Measurements from ENCODE around the gene FMO5.
A peak's percentile ranks its signal among the peaks of the same experiment; 100 is the strongest.
"Not testable (repeated sequence)": the region's sequence is repeated elsewhere in the genome, so short reads cannot be mapped to it uniquely, and the experiment has no call there.

FMO5 gene

DNA sequence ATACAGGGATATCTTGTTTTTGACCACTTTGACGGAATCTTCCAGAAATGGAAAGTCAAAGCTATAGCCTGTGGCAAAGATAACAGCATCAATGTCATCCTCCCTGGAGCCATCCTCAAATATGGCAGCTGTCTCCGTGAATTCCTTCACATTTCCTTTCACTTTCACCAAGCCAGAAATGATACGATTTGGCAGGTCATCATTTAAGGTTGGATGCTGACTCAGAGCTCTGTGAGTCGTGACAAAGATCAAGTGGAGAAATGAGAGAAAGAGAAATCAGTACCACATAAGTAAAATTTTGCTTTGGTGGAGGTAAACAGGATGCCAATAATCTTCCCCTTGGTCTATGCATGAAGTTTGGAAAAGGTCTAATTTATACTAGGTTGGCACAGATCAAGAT lies 23.9 kb downstream of the FMO5 start:
- no peaks in the 10 kb centered on the region for H3K9me3 ChIP-seq (ENCODE audit: control insufficient read depth in 1 of 2, low read length in 2 of 2)
- no peaks in the 10 kb centered on the region for H3K4me1 ChIP-seq (ENCODE audit: control insufficient read depth in 1 of 2, insufficient read depth in 2 of 2, low read length in 2 of 2)
- H3K27ac ChIP-seq (ENCODE audit: low read length): no peak overlapping the region
- no peak overlapping the region for H3K4me3 ChIP-seq (ENCODE audit: low read depth in 1 of 2, low read length in 2 of 2)
- peaks cover 0 to 9% of the 10 kb centered on the region in 2 donors for H3K36me3 ChIP-seq (ENCODE audit: control insufficient read depth in 1 of 2, insufficient read depth in 2 of 2, low read length in 2 of 2)
- H3K27me3 ChIP-seq (ENCODE audit: low read depth, low read length): no peaks in the 10 kb centered on the region

- not testable (repeated sequence) for H3K27me3 ChIP-seq (ENCODE audit: low read depth, low read length); H3K4me3 ChIP-seq (ENCODE audit: low read depth in 1 of 2, low read length in 2 of 2); H3K36me3 ChIP-seq (ENCODE audit: control insufficient read depth in 1 of 2, insufficient read depth in 2 of 2, low read length in 2 of 2); H3K4me1 ChIP-seq (ENCODE audit: control insufficient read depth in 1 of 2, insufficient read depth in 2 of 2, low read length in 2 of 2); H3K27ac ChIP-seq (ENCODE audit: low read length); H3K9me3 ChIP-seq (ENCODE audit: control insufficient read depth in 1 of 2, low read length in 2 of 2)
Observed at GRCh38 chr1:147197324-147197723, 27.8 kb downstream of the FMO5 start.

DNA sequence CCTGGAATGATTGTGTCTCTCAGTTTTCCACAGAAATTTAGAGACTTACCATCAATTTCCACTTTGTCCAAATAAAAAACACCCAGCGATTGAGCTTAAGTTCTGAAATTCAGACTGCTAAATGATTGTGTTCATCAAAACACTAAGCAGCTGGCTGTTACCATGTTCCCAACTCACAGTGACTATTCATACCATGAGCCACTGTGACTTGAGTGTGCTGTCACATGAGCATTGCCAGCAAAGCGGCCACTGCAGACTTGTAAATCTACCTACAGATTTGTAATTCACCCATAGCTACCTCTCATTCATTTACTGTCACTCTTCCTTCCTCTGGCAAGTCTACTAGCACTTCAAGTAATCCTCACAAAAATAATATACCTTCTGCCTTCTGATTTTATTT lies 35.6 kb downstream of the FMO5 start:
- Histone ChIP-seq H3K27ac (ENCODE audit: low read length) (no peak overlapping the region), H3K4me3 (ENCODE audit: low read depth in 1 of 2, low read length in 2 of 2) (no peak overlapping the region), H3K4me1 (ENCODE audit: control insufficient read depth in 1 of 2, insufficient read depth in 2 of 2, low read length in 2 of 2) (no peaks in the 10 kb centered on the region), H3K27me3 (ENCODE audit: low read depth, low read length) (no peaks in the 10 kb centered on the region), H3K36me3 (ENCODE audit: control insufficient read depth in 1 of 2, insufficient read depth in 2 of 2, low read length in 2 of 2) (no peaks in the 10 kb centered on the region), H3K9me3 (ENCODE audit: control insufficient read depth in 1 of 2, low read length in 2 of 2) (no peaks in the 10 kb centered on the region)

GRCh38 chr1:147185432-147185831 lies 39.7 kb downstream of the FMO5 start:
- no peaks in the 10 kb centered on the region for H3K36me3 ChIP-seq (ENCODE audit: control insufficient read depth in 1 of 2, insufficient read depth in 2 of 2, low read length in 2 of 2)
- no peaks in the 10 kb centered on the region for H3K27me3 ChIP-seq (ENCODE audit: low read depth, low read length)
- H3K4me3 ChIP-seq (ENCODE audit: low read depth in 1 of 2, low read length in 2 of 2): no peak overlapping the region
- H3K9me3 ChIP-seq (ENCODE audit: control insufficient read depth in 1 of 2, low read length in 2 of 2): no peaks in the 10 kb centered on the region
- H3K4me1 ChIP-seq (ENCODE audit: control insufficient read depth in 1 of 2, insufficient read depth in 2 of 2, low read length in 2 of 2): no peaks in the 10 kb centered on the region
- H3K27ac ChIP-seq (ENCODE audit: low read length): no peak overlapping the region

DNA sequence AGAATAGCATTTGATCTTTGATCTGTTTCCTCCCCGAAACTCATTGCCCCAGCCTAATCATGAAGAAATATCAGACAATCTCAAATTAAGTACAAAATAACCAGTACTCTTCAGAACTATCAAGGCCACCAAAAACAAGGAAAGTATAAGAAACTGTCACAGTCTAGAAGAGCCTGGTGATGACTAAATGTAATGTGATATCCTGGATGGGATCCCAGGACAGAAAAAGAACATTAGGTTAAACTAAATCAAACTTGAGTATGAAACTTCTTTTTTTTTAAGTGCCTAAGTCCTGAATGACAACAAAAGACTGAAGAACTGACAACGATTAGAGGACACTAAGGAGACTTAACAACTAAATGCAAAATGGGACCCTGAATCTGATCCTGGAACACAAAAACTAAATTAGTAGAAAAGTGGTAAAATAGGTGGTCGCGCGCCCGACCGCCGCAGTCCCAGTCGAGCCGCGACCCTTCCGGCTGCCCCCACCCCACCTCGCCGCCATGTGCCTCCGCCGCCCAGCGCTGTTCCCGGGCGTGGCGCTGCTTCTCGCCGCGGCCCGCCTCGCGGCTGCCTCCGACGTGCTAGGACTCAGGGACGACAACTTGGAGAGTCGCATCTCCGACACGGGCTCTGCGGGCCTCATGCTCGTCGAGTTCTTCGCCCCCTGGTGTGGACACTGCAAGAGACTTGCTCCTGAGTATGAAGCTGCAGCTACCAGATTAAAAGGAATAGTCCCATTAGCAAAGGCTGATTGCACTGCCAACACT lies 47.3 kb downstream of the FMO5 start:
- H3K27ac ChIP-seq (ENCODE audit: low read length): no peak overlapping the region
- peaks cover 10% of the 10 kb centered on the region in 2 donors for H3K4me1 ChIP-seq (ENCODE audit: control insufficient read depth in 1 of 2, insufficient read depth in 2 of 2, low read length in 2 of 2)
- H3K9me3 ChIP-seq (ENCODE audit: control insufficient read depth in 1 of 2, low read length in 2 of 2): no peaks in the 10 kb centered on the region
- no peaks in the 10 kb centered on the region for H3K27me3 ChIP-seq (ENCODE audit: low read depth, low read length)
- H3K4me3 ChIP-seq (ENCODE audit: low read depth in 1 of 2, low read length in 2 of 2): no peak overlapping the region
- H3K36me3 ChIP-seq (ENCODE audit: control insufficient read depth in 1 of 2, insufficient read depth in 2 of 2, low read length in 2 of 2): peaks cover 0 to 7% of the 10 kb centered on the region in 2 donors

DNA sequence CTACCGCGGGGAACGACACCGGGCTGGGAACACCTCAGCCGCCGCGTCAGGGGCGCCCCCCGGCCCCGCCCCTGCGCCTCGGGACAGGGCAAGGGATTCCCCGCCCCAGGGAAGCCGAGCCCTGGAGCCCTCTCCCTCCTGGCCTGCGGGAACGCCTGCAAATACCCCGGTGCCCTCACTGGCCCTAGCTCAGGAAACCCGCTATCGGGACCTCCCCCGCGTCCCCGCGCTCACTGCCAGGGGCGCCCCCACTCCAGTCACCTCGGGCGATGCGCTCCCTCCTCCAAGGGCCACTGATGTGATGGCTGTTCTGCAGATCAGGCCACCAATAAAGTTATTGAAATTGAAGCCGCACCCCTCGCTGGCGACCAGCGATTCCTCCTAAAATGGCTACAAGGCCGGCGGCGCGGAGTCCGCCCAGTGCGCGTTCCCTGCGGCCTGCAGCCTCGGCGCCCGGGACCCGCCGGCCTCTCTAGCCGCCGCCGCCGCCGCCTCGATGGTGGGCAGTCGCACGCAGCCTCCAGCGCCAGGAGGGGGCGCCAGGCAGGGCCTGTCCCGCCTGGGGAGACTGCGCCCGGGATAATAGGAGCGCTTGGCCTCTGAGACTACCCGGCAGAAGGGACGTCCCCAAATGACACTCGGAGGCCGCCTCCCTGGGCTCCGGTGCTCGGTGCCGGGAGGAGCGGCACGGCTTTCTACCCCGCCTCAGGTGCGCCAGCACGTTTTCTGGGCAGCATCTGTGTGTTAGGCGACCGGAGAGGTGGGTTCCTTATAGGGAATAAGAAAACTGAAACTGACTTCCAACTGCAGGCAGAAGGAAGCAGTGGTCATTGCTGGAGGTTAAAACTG lies 52.7 kb downstream of the FMO5 start, which contains the start of gene PRKAB2:
Gene PRKAB2 (minus strand): TSS at position 303 of the 849 bp plus-strand sequence. CDS start 326 bp downstream, outside the sequence.
- H3K27me3 ChIP-seq (ENCODE audit: low read depth, low read length): no peaks in the 10 kb centered on the region
- H3K4me3 ChIP-seq (ENCODE audit: low read depth in 1 of 2, low read length in 2 of 2): peak within 1 kb of the TSS; percentile 90 to 98
- no peaks in the 10 kb centered on the region for H3K9me3 ChIP-seq (ENCODE audit: control insufficient read depth in 1 of 2, low read length in 2 of 2)
- H3K36me3 ChIP-seq (ENCODE audit: control insufficient read depth in 1 of 2, insufficient read depth in 2 of 2, low read length in 2 of 2): peaks cover 0 to 7% of the 10 kb centered on the region in 2 donors
- peaks cover 28 to 30% of the 10 kb centered on the region in 2 donors for H3K4me1 ChIP-seq (ENCODE audit: control insufficient read depth in 1 of 2, insufficient read depth in 2 of 2, low read length in 2 of 2)
- peak within 1 kb of the TSS; percentile 91 for H3K27ac ChIP-seq (ENCODE audit: low read length)

- Histone ChIP-seq H3K4me1 (ENCODE audit: control insufficient read depth in 1 of 2, insufficient read depth in 2 of 2, low read length in 2 of 2) (peaks cover 28 to 30% of the 10 kb centered on the region in 2 donors), H3K36me3 (ENCODE audit: control insufficient read depth in 1 of 2, insufficient read depth in 2 of 2, low read length in 2 of 2) (peaks cover 0 to 13% of the 10 kb centered on the region in 2 donors), H3K27ac (ENCODE audit: low read length) (peak overlapping the region; percentile 91), H3K27me3 (ENCODE audit: low read depth, low read length) (no peaks in the 10 kb centered on the region), H3K4me3 (ENCODE audit: low read depth in 1 of 2, low read length in 2 of 2) (peak overlapping the region; percentile 87 to 98), H3K9me3 (ENCODE audit: control insufficient read depth in 1 of 2, low read length in 2 of 2) (no peaks in the 10 kb centered on the region)
Observed at GRCh38 chr1:147171399-147172167, 53.6 kb downstream of the FMO5 start.

GRCh38 chr1:147169840-147170674 lies 55.1 kb downstream of the FMO5 start:
- Histone ChIP-seq H3K27ac (ENCODE audit: low read length) (peak overlapping the region; percentile 17), H3K36me3 (ENCODE audit: control insufficient read depth in 1 of 2, insufficient read depth in 2 of 2, low read length in 2 of 2) (peaks cover 0 to 15% of the 10 kb centered on the region in 2 donors), H3K9me3 (ENCODE audit: control insufficient read depth in 1 of 2, low read length in 2 of 2) (no peaks in the 10 kb centered on the region), H3K27me3 (ENCODE audit: low read depth, low read length) (no peaks in the 10 kb centered on the region), H3K4me3 (ENCODE audit: low read depth in 1 of 2, low read length in 2 of 2) (peak overlapping the region; percentile 12 to 98), H3K4me1 (ENCODE audit: control insufficient read depth in 1 of 2, insufficient read depth in 2 of 2, low read length in 2 of 2) (peaks cover 28 to 30% of the 10 kb centered on the region in 2 donors)

DNA sequence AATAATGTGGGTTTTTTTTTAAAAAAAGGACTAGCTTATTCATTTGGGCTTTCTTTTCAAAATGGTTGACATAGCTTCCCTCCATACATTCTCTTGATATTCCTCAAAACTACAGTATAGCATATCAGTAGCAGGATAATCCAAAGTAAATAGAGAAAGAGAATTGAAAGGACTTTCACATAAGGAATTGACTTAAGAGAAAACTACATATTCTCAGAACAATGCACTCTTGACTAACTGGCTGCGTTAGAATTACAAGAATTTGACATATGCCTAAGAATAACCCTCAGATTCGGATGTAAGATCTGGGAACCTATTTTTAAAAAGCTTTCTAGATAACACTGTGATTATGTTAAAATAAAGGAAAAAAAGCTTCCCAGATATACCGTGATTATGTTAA lies 56.0 kb downstream of the FMO5 start:
- H3K27ac ChIP-seq (ENCODE audit: low read length): no peak overlapping the region
- no peak overlapping the region for H3K4me3 ChIP-seq (ENCODE audit: low read depth in 1 of 2, low read length in 2 of 2)
- H3K9me3 ChIP-seq (ENCODE audit: control insufficient read depth in 1 of 2, low read length in 2 of 2): no peaks in the 10 kb centered on the region
- peaks cover 0 to 15% of the 10 kb centered on the region in 2 donors for H3K36me3 ChIP-seq (ENCODE audit: control insufficient read depth in 1 of 2, insufficient read depth in 2 of 2, low read length in 2 of 2)
- H3K4me1 ChIP-seq (ENCODE audit: control insufficient read depth in 1 of 2, insufficient read depth in 2 of 2, low read length in 2 of 2): peaks cover 25 to 29% of the 10 kb centered on the region in 2 donors
- no peaks in the 10 kb centered on the region for H3K27me3 ChIP-seq (ENCODE audit: low read depth, low read length)

- H3K4me3 ChIP-seq (ENCODE audit: low read depth in 1 of 2, low read length in 2 of 2): no peak overlapping the region
- H3K36me3 ChIP-seq (ENCODE audit: control insufficient read depth in 1 of 2, insufficient read depth in 2 of 2, low read length in 2 of 2): peaks cover 0 to 15% of the 10 kb centered on the region in 2 donors
- H3K27me3 ChIP-seq (ENCODE audit: low read depth, low read length): no peaks in the 10 kb centered on the region
- no peak overlapping the region for H3K27ac ChIP-seq (ENCODE audit: low read length)
- H3K9me3 ChIP-seq (ENCODE audit: control insufficient read depth in 1 of 2, low read length in 2 of 2): no peaks in the 10 kb centered on the region
- peaks cover 20 to 24% of the 10 kb centered on the region in 2 donors for H3K4me1 ChIP-seq (ENCODE audit: control insufficient read depth in 1 of 2, insufficient read depth in 2 of 2, low read length in 2 of 2)
Observed at GRCh38 chr1:147168626-147169058, 56.5 kb downstream of the FMO5 start.

All from muscle layer of duodenum (tissue), 2 donors.